Measurements from ENCODE around the gene ABHD14A. TPM values are rescaled to one million over a fixed set of nuclear protein-coding genes. Genes with fewer than 3 reads are reported as not detected.

ABHD14A gene
- total RNA-seq (2016; rRNA removed; fragmentation: Illumina TruSeq; extraction: Trizol) (12.3 and 29.5 TPM in 2 replicates), polyA plus RNA-seq (2011; rRNA removed) (46.9 and 53.9 TPM in 2 replicates), polyA minus RNA-seq (2011; rRNA and poly(A)+ RNA removed; ENCODE audit: low replicate concordance) (36.2 and 41.1 TPM in 2 replicates), Bru-seq, nascent RNA (percentile 59 among the genes with signal in this experiment), BruChase-seq, experiment 1, labeled RNA remaining after a 6-hour chase (percentile 71 among the genes with signal in this experiment), BruChase-seq, experiment 2, labeled RNA remaining after a 2-hour chase (percentile 61 among the genes with signal in this experiment)
- 29.8 and 42.0 TPM in 2 replicates for total RNA-seq (2016; cell fraction: cytosol; rRNA removed; fragmentation: Illumina TruSeq; extraction: Trizol; ENCODE audit: low read depth)
- 13.9 and 25.2 TPM in 2 replicates for total RNA-seq (2016; cell fraction: insoluble cytoplasmic fraction; rRNA removed; fragmentation: Illumina TruSeq; extraction: Trizol)
- 28.5 and 40.2 TPM in 2 replicates for total RNA-seq (2016; cell fraction: membrane; rRNA removed; fragmentation: Illumina TruSeq; extraction: Trizol)
- total RNA-seq (2016; cell fraction: nucleus; rRNA removed; fragmentation: Illumina TruSeq; extraction: Trizol) = 14.6 and 20.6 TPM in 2 replicates
- 62.7 and 81.3 TPM in 2 replicates for polyA plus RNA-seq (2011; cell fraction: cytosol; rRNA removed)
- 21.1 and 27.5 TPM in 2 replicates for polyA plus RNA-seq (2011; cell fraction: nucleus; rRNA removed)
- 15.4 and 26.5 TPM in 2 replicates for polyA plus RNA-seq (2012)
- polyA plus RNA-seq (2016; cell fraction: cytosol; fragmentation: Illumina TruSeq; extraction: Trizol; ENCODE audit: low read depth) = 43.5 and 57.3 TPM in 2 replicates
- 16.4 and 20.9 TPM in 2 replicates for polyA plus RNA-seq (2016; cell fraction: insoluble cytoplasmic fraction; fragmentation: Illumina TruSeq; extraction: Trizol; ENCODE audit: low read depth)
- 38.0 and 46.5 TPM in 2 replicates for polyA plus RNA-seq (2016; cell fraction: membrane; fragmentation: Illumina TruSeq; extraction: Trizol; ENCODE audit: low read depth)
- polyA plus RNA-seq (2016; cell fraction: nucleus; fragmentation: Illumina TruSeq; extraction: Trizol; ENCODE audit: insufficient read depth, low read depth) = 40.2 and 40.9 TPM in 2 replicates
- polyA minus RNA-seq (2011; cell fraction: cytosol; rRNA and poly(A)+ RNA removed) = 12.3 and 12.7 TPM in 2 replicates
- polyA minus RNA-seq (2011; cell fraction: nucleus; rRNA and poly(A)+ RNA removed) = 2.2 and 3.2 TPM in 2 replicates
- long read RNA-seq, experiment 1, transcript ABHD14A-201 (5 exons, 1,062 nt) = major isoform, 21 of 44 reads
- long read RNA-seq, experiment 1, partial matches to known transcripts = 2 of 44 reads
- long read RNA-seq, experiment 1, other reads (novel, unspliced or antisense) = 20 of 44 reads
- long read RNA-seq, experiment 2, transcript ABHD14A-201 (5 exons, 1,062 nt) = major isoform, 29 of 75 reads
- long read RNA-seq, experiment 2, partial matches to known transcripts = 9 of 75 reads
- long read RNA-seq, experiment 2, other reads (novel, unspliced or antisense) = 37 of 75 reads

- Histone ChIP-seq H3K9me3 (ENCODE audit: low read length) (no peaks in the 10 kb centered on the region), H4K20me1 (ENCODE audit: insufficient read depth, low read length) (no peaks in the 10 kb centered on the region), H3K4me3 (replicated peaks in 1 of 3; ENCODE audit: insufficient read depth in 1 of 3, low read depth in 2 of 3, low read length in 3 of 3) (peak within 1 kb of the TSS; percentile 75 to 82 (median 77)), H3K79me2 (ENCODE audit: insufficient read depth, low read length) (peaks cover 11% of the 10 kb centered on the region), H3K4me2 (ENCODE audit: low read depth, low read length) (peak within 1 kb of the TSS; percentile 99), H3K27me3 (ENCODE audit: control insufficient read depth in 1 of 2, insufficient read depth in 2 of 2, low read length in 2 of 2) (no peaks in the 10 kb centered on the region; a peak in 1 of 5 replicates), H3K36me3 (replicated peaks in 1 of 2; ENCODE audit: control insufficient read depth in 1 of 2, insufficient read depth in 2 of 2, low read length in 2 of 2) (peaks cover 2 to 5% of the 10 kb centered on the region in 2 experiments; a peak in 1 of 5 replicates), H2AFZ (ENCODE audit: low read length) (no peak within 1 kb of the TSS), H3K9ac (ENCODE audit: insufficient read depth, low read depth, low read length) (peak within 1 kb of the TSS; percentile 94), H3K4me1 (ENCODE audit: insufficient read depth, low read length) (peaks cover 45% of the 10 kb centered on the region), H3K27ac (ENCODE audit: extremely low read length, insufficient read depth, low read length) (peak within 1 kb of the TSS; percentile 97)
- WGBS (ENCODE audit: low lambda C conversion rate) = 18% methylated on average over 23 of the region's 63 CpGs
- in situ Hi-C loops (cut with HindIII; ENCODE audit: extremely low pct_ligation_motif_present, low pct_unique_long_range_greater_than_20kb) (no loop called here), intact Hi-C loops (cut with micrococcal nuclease; ENCODE audit: unreplicated experiment) (loop anchor here (1.0 kb wide), 1 partner anchor 33 kb away; the partner anchor contains the start of gene PARP3)
- ChIA-PET POLR2A (interaction anchor here (0.6 to 5.5 kb wide), 8 partner anchors 9 to 81 kb away, joined by 3 to 173 read pairs (median 8); partner anchors contain the start of genes ACY1, DUSP7, PARP3 and RPL29), CTCF (ENCODE audit: low intra/inter-chr PET ratio, low total read pairs) (interaction anchor here (1.8 to 3.5 kb wide), 2 partner anchors 8 to 33 kb away, joined by 12 to 34 read pairs; partner anchors contain the start of genes ACY1, PARP3 and RRP9)
- ATAC-seq = peak; percentile 81
- BruUV-seq (replicated peaks) = no TSS peak
- peak; percentile 37 for DNase-seq (ENCODE audit: low spot score)
- peak; percentile 21 for FAIRE-seq
- peak; percentile 64 for TF ChIP-seq MED1 (CRISPR knock-in tag; IDR thresholded peaks at IDR 0.05)
- peak; percentile 29; the same call in 1 of the 2 replicates for TF ChIP-seq TFDP1 (CRISPR knock-in tag; IDR thresholded peaks at IDR 0.05; ENCODE audit: borderline replicate concordance)
- TF ChIP-seq ZNF431 (CRISPR knock-in tag; IDR thresholded peaks at IDR 0.05; ENCODE audit: borderline replicate concordance, low read depth) = no peak; the same call in 1 of the 2 replicates
- TF ChIP-seq ZNF646 (CRISPR knock-in tag; IDR thresholded peaks at IDR 0.05) = peak; percentile 65; the same call in 1 of the 2 replicates
- no peak for TF ChIP-seq ZNF414 (CRISPR knock-in tag; IDR thresholded peaks at IDR 0.05)
These were observed at the start of gene ABHD14A for GRCh38 chr3:51974963-51975851. TSS of gene ABHD14A (plus strand) at chr3:51975064. CDS start at chr3:51975136, 72 bp downstream.

Measured in HepG2 (cell line).